ENCODE data around the gene ZNF12.

The ZNF12 gene

DNA sequence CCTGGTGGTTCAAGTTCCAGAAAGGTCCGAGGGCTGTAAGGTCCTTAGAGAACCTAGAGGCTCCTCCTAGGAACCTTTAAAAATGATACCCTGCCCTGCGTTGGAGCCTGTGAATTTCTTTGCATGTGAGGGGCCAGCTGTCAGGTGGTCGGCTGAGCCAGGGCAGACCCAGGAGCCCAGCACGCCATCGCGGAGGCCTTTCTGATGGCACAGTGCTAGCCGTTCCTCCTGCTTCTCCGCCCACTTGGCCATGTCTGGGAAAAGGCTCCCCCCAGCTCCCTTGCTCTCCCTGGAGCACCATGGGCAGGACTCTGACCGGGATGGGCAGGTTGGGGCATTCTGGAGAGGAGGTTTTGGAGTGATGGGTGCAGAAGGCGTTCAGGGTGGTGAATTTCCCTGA is 62.0 kb downstream of the ZNF12 start:
- no peak for DNase-seq

DNA sequence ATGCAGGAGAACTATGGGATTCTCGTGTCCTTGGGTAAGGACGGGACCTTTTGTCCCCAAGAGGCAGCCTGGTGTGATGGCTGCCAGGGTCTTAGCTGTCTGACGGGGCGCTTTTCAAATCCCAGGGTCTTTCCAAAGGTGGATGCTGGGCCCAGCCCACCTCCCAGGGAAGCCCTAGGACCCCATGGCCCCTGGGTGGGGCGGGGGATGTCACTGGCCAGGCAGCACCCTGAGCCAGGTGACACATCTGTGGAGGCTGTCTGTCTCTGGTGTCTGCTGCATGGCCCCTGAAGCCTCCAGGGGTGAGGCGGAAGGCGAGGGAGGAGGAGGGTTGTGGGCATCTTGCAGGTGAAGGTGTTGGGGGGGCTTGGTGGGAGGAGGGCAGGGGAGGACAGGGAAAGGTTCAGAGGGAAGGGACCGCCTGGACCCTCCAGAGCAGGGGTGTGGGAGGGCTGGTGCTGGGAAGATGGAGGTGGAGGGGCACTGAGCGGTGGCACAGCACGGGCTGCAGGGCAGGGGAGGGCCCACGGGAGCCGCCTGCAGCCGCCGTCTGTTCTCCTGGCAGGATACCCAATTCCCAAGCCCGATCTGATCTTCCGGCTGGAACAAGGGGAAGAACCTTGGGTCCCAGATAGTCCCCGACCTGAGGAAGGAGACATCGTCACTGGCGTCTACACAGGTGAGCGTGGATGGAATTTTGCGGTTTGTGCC is 62.7 kb downstream of the ZNF12 start:
- DNase-seq = no peak

DNA sequence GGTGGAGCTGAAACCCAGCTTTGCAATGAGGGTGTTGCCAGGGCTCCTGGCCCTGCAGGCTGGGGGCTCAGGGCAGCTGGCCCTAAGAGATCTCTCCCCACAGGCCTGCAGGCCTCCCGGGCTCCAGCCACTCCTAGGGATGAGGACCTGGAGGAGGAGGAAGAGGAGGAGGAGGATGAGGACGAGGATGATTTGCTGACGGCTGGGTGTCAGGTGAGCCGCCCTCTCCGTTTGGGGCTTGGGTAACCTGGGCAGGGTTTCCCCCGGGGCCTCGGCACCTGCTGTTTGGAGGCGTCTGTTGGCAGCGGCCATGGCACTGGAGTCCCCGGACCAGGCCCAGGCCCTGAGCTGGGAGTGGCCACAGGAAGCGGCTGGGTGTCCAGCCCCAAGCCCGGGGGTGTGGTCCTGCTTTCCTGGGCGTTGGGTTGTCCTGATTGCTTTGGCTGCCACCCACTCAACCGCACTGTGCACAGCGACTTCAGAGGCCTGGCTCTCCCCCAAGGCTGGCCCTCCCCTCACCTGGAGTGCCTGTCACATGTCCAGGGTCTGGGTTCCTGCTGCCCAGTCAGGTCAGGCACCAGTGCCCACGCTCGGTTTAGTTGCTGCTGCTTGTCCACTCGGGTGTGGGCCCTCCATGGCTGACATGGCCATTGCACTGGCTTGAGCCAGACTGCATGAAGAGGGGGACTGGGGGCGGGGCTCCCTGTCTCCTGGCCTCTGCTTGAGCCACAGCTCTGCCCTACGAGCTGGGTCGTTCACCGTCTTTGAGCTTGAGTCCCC is 63.7 kb downstream of the ZNF12 start:
- no peak for DNase-seq

DNA sequence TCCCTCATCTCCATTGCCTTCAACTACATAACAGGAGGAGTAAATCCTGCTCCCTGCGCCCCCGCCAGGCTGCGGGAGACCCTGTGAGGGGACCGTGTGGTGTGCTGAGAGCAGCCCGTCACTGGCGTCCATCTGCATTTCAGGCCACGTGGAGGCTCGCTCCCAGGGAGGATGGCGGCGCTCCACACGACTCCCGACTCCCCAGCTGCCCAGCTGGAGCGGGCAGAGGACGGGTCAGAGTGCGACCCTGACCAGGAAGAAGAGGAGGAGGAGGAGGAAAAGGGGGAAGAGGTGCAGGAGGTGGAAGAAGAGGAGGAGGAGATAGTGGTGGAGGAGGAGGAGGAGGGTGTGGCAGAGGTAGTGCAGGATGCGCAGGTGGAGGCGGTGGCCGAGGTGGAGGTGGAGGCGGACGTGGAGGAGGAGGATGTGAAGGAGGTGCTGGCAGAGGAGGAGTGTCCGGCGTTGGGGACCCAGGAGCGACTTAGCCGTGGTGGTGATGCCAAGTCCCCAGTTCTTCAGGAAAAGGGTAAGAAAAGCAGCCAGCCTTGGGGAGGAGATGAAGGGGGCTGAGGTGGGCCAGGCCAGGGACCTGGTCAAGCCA is 64.4 kb downstream of the ZNF12 start:
- no peak for DNase-seq

DNA sequence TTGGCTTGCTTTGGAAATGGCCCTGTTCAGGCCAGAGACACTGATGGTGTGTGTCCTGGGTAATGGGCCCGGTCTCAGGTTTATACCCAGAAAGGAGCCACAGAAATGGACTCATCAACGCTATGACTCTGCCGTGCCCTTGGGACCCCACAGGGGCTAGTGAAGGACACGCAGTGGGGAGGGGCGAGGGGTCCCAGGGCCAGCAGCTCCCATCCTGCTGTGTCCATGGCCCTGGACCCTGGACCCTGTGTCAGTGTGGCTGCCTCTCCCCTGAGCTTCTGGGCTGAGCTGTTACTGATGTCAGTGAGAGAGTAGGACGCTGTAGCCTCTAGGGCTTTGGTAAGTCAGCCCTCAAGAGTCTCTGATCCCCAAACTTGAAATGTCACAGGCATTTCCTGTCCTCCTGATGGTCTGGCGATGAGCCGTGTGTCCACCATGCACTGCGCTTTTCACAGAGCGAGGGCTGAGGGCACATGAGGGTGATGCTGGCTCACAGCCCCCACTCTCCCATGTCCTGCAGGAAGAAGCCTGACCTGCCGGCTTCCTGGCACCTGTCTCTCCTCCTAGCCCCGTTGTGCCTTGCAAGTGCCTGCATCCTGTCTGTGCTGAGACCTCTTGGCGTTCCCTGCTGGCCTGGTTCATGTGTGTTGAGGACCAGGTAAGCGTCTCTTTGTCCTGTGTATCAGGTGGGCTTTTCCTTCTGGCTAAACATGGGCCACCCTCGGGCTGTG is 65.3 kb downstream of the ZNF12 start:
- DNase-seq = no peak

DNA sequence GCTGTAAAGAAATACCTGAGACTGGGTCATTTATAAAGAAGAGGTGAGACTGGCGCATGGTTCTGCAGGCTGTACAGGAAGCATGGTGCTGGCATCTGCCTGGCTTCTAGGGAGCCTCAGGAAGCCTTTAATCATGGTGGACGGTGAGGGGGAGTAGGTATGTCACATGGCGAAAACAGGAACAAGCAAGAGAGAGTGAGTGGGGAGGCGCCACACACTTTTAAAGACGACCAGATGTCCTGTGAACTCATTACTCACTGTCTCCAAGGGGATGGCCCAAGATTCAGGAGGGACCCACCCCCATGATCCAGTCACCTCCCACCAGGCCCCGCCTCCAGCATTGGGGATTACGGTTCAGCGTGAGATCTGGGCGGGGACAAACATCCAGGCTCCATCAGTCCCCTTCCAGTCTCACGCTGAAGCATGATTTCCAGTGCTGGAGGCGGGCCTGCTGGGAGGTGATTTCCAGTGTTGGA is 66.5 kb downstream of the ZNF12 start:
- DNase-seq = no peak

DNA sequence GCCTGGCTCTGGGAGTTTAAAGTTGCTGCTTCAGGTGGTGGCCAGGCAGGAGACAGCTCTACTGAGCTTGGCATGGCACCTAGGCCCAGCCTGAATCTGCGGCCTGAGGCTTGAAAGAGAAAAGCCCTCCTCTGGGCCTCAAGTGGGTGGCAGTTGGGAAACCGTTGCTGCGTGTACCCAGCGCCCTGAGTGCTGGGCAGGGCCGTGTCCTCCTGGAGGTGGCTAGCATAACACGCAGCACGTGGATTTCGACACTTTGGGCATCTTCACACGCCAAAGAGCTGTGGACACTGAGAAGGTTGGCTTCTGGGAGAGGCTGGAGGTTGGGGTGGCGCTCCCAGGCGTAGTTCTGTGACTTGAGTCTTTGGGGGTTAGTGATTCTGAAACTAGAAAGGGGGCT is 67.1 kb downstream of the ZNF12 start:
- no peak for DNase-seq

DNA sequence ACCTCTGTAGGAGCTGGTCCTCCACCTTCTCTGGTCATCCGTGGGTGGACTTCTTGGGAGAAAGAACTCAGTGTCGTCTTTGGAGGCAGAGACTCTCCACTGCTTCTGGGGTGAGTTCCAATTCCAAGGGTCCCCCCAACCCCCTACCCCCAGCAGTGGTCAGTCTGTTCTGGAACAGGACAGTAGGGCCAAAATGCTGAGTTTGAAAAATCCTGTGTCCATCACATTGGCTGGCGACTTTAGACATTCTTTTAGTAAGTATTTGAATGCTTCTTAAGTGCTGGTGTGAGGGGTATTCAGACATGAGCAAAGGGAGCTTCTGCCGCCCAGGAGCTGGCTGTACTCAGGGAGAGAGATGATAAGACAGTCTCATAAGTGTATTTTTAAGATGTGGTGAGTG is 67.7 kb downstream of the ZNF12 start:
- no peak for DNase-seq

Data from activated CD4-positive, alpha-beta T cell treated with anti-CD3 and anti-CD28 coated beads, Interleukin-2, Interleukin-6, amounts not matched to agents 100 ng/mL and 50 ng/mL, durations not matched to agents 16 hours and 8 hours (primary cell).